GM23338 (cell line): Measurements from ENCODE around the gene MAPK8.

Experiments
- CTCF ChIP-seq, 2 experiments: fragments of 200-600 bp in 1 of 2; sonication (generic) in 1 of 2; conservative IDR thresholded peaks; 2 replicates each; pipeline versions ENCODE4 v1.5.1 to v1.6.1; 2016 to 2017; ENCODE audit warnings: antibody characterized with exemption in 2 of 2, low read depth in 2 of 2, mild to moderate bottlenecking in 2 of 2, moderate library complexity in 1 of 2
- POLR2AphosphoS5 ChIP-seq: IDR thresholded peaks from 2 replicates; pipeline ENCODE4 v1.6.1; 2016; ENCODE audit warnings: antibody characterized with exemption, low read depth

DNA sequence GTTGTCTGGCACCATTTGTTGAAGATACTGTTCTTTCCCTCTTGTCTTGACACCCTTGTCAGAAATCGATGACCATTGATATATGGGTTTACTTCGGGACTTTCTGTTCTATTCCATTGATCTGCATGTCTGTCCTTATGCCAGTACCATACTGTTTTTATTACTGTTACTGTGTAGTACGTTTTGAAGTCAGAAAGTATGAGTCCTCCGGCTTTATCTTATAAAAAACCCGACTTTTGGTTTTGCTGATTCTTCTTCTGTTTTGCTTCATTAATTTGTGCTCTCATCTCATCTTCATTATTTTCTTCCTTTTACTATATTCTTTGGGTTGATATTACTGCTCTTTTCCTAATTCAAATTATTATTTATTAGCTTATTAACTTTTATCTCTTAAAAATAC is 52.4 kb downstream of the MAPK8 start:
- TF ChIP-seq CTCF (conservative IDR thresholded peaks at IDR 0.05; ENCODE audit: low read depth in 2 of 2), result no peak
- TF ChIP-seq POLR2AphosphoS5, result no peak
